T1000 (cell line): ENCODE measurements around the gene BSPH1.
"Not testable (repeated sequence)": the region's sequence is repeated elsewhere in the genome, so short reads cannot be mapped to it uniquely, and the experiment has no call there.

Experiments
- DNase-seq: peaks from one replicate; lab custom pipeline; 2025; ENCODE audit warnings: mixed read lengths; lab: John Stamatoyannopoulos, UW

BSPH1 gene

DNA sequence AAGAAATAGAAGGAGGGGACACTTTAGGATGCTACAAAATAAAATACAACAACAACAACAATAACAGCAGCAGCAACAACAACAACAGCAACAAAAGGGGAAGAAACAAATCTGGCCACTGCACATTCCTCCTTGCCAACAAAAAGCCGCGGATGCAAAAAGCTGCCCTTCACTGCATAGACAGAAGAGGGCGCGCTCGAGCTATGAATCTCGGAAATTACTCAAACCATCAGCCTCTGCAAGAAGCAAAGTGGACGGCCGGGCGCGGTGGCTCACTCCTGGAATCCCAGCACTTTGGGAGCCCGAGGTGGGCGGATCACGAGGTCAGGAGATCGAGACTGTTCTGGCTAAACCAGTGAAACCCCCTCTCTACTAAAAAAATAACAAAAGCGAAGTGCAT lies 71.9 kb downstream of the BSPH1 start:
- not testable (repeated sequence) for DNase-seq
